GM19452 (cell line): ENCODE results near the gene ME3.

ENCODE experiments used
- ATAC-seq: cut with Tn5 transposase; IDR thresholded peaks from one replicate; pipeline ENCODE4 v1.9.1; 2021; ENCODE audit not compliant: unreplicated experiment

ME3 gene

DNA sequence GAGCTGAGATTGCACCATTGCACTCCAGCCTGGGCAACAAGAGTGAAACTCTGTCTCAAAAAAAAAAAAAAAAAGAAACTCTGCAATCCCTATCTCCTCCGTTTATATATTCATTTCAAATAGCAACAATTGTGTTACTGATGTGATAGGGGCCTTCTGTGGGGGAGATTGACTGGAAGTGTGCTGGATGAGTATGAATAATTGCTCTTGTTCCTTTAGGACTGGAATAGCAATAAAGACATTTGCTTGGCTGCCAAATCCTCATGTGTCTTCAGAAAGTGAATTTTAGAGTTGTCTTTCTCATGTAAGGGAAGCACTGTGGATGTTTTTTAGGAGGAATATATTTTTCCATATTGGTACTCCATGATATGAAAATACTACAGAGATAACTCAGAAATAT, 21.1 kb upstream of the ME3 start:
- no peak for ATAC-seq

DNA sequence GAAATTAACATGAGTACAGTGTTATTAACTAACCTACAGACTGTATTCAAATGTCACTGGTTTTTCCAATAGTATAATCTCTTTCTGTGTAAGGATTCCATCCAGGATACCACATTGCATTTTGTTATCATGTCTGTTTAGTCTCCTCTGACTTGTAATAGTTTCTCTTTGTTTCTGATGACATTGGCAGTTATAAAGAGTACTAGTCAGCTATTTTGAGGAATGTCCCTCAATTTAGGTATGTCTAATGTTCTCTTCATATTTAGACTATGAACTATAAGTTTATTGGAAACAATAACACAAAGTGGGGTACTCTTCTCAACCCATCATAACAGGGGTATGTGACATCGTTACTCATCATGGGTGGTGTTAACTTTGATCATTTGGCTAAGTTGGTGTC, 20.3 kb upstream of the ME3 start:
- ATAC-seq: no peak

DNA sequence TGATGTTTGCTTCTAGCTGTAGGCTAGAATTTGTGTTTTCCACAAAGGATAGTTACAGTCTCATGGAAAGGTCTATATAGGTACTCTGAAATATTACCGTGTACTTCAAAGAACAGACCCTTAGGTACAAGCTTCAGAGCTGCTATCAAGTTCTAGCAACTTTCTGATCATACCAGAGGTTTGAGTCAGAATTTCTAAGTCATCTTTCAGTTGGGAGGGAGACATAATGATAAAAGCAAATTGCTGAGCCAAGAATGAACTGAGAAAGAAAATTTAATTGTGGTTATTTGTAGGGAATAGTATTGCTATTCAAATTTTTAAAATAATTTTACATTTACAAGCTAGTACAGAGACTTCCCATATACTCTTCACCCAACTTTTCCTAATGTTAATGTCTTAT, 19.9 kb upstream of the ME3 start:
- no peak for ATAC-seq

DNA sequence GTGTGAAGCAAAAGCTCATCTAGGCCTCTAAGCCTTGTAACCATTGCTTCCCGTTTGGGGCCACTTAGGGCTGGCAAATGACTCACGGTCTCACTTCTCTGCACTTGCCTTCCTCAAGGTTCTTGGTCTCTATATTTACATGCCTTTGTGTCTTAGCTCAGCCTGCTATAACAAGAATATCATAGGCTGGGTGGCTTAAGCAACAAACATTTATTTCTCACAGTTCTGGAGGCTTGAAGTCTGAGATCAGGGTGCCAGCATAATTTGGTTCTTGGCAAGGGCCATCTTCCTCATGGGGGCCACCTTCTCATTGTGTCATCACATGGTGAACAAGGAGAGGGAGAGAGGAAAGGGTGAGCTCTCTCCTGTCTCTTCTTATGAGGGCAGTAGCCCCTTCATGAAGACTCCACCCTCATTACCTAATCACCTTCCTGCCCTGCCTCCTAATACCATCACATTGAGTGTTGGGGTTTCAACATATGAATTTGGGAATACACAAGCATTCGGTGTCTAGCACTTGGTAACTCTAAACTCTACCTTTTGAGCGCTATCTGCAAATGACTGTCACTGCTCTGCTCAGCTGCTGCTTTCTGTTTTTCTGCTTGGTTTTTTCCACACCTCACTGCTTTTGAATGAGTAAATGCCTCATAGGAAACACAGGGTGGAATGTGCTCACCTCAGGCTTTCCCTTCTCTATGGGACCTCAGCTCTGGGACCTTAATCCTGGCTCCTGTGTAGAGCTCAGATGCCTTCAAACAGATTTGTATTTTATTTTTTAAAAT, 16.2 kb upstream of the ME3 start:
- no peak for ATAC-seq

DNA sequence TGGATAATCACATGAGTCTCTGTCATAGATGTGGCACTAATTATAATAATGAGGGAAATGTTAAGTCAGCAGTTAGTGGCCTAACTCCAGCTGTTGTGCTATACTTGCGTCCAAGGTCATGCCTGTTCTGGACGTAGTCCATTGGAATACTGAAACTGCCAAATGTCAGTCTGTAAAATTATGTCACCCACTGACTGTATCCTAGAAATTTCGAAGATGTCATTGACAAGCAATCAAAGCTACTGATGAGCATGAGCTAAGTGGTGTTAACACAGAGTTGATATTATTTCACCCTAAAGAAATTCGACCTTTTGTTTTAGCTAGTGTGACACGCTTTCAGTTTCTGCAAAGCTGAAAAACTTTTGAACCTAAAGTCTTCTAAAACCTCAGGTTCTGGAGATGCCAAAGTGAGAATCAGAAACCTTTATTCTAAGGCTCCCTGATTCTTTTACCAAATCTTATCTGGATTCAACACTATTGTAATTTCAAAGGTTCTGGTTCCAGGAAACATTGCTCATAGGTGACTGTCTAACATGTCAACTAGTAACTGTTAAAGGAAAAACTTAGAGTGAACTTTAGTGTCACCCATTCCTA, 14.9 kb upstream of the ME3 start:
- ATAC-seq: no peak

DNA sequence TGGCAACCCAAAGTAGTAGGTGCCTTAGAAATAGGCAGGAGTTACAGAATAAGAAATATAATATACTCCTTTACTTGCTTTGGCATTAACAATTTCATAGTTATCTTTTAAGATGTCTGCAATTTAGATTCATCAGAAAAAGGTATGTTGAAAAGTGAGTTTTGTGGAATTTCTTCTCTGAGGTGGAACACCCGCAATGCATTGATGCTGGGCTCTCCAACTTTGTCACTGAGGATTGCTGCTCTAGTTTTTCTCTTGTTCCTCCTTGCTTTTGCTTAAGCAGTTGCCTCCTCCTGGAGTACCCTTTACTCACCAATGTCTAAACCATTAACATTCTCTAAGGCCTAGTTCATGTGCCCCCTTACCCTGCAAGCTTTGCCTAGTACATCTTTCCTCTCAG, 14.1 kb upstream of the ME3 start:
- ATAC-seq: no peak

DNA sequence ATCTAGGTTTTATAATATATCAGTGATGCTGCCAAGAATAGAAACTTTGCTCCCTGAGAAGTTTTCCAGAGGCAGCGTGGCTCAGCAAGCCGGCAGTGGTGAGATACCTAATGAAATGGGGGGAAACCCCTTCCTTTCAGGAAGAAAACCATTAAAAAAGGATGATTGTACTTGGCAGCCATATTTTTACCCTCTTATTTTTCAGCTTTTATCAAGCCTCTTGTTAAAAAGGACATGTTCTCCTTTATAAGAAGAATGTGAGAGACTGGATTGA, 9.0 kb upstream of the ME3 start:
- ATAC-seq: no peak

DNA sequence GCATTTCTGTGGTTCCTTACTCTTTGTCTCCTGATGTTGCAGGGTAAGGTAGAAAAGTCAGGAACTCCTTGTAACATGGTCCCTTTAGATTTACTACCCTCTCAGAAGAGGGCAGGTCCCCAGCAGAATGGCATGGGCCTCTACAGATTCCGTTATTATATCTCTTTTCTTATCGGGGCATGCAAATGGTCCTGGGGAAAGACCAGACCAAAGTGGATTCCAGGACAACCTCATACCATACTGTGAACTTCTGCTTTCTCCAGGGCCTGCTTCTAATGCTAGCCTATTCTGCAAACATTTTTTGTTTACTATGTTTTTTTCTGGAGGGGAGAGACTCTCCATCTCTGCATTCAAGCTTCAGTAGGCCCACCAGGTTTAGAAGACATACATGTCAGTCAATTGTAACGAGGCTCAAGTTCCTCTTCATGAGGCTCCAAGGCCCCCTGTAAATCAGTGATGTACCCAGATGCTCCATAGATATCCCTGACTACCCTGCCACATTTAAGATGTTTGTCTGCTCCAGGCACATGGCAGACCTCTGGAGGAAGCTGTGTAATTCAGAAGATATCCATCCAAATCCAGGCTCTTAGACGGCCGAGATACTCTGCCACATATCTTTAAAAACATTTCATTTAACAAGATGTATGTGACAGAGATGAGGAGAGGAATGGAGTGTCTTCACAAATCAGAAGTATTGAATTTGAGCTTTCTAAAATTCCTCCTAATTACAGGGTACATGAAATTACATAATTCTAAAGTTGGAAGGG, 8.5 kb upstream of the ME3 start:
- no peak for ATAC-seq

DNA sequence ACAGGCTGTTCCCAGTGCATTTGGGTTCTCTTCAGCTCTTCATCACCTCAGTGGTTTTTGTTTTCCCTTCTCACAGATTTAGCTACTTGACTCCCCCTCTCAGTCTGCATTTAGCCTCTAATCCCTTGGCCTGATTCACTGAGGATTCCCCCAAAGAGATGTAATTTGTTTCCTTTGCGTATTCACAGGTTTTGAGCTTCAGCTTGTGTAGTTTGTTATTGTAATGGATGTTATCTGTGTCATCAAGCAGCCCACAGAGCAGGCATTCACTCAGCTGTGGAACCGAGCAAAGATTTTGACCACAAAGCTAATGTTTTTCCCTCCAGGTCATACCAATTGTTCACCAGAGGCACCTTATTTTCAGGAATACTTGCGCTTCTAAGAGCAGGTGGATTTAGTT, 6.4 kb upstream of the ME3 start:
- ATAC-seq: no peak

DNA sequence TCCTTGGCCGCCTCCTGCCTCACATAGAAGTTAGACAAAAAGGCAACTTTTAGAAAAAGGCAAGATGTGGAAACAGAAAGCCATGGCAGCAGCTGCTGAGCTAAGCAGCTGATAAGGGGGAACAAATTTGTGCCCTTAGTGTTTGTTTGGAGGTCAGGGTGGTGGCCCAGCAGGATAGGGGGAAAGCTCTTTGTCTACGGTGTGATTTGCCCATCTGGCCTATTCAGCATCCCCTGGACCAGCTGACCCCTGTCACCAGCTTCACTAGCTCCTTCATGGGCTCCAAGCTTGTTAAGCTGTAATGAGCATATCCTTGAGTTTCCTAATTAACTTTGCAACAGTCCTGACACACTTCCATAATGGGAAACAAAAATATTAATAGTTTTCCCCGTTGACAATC, 5.9 kb upstream of the ME3 start:
- no peak for ATAC-seq

DNA sequence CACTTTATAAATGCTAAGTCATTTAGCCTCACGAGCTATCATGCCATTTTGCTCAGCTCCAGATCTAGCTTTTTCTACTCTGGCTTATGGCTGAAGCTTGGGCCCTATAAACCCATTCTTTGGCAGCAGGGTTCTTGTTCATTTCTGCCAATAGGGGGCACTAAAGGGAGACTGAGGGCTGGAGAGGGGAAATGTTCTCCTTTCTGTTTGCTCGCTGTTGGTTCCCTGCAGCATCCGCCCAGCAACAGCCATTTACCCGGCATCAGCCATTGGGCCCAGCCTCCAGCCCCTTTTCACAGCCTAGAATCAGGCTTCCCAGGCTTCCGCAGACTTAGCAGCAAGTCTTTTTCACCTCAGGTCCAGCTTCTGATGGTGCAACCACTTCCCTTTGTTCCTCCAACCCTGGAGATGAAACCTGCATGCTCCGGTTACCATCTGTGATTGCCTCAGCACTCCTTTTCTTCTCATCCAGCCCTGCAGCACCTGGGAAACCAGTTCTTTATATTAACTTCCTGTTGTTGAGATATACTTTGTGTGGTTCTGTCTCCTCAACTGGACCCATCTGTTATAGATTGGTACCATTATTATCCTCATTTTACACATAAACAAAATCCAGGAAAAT, 4.2 kb upstream of the ME3 start:
- ATAC-seq: no peak

DNA sequence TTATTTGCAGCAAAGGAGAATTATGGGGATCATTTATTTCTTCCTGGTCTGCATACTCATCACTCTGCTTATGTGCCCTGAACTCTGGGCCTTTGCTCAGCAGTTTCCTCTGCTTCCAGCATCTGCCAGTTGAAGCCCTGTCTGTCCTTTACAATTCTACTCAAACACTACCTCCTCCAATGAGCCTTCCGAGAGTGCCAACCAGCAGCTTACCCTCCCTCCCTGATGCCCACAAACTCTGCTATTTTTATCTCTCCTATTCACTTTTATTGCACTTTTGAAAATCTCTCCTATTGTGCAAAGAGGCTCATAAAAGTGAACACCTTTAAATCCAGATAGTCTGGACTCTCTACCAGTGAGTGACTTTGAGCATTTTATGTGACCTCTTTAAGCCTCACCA, 3.6 kb upstream of the ME3 start:
- ATAC-seq: no peak

DNA sequence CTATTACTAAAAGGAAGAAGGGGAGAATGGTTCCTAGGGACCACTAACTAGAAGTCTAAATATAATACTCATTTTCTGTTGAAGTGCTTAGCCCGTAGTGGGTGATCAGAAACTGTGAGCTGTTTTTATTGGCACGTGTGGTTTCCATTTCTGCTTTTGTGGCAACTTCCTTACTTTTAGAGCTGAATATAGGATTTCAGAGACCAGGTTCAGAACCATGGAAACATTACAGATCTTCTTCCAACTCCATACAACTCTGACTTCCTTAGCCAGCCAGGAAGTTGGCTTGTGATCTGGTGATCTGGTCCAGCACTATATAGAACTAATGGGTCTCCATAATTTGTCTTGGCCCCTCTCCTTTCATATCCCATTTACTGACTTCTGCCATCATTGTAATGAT, 2.6 kb upstream of the ME3 start:
- no peak for ATAC-seq

DNA sequence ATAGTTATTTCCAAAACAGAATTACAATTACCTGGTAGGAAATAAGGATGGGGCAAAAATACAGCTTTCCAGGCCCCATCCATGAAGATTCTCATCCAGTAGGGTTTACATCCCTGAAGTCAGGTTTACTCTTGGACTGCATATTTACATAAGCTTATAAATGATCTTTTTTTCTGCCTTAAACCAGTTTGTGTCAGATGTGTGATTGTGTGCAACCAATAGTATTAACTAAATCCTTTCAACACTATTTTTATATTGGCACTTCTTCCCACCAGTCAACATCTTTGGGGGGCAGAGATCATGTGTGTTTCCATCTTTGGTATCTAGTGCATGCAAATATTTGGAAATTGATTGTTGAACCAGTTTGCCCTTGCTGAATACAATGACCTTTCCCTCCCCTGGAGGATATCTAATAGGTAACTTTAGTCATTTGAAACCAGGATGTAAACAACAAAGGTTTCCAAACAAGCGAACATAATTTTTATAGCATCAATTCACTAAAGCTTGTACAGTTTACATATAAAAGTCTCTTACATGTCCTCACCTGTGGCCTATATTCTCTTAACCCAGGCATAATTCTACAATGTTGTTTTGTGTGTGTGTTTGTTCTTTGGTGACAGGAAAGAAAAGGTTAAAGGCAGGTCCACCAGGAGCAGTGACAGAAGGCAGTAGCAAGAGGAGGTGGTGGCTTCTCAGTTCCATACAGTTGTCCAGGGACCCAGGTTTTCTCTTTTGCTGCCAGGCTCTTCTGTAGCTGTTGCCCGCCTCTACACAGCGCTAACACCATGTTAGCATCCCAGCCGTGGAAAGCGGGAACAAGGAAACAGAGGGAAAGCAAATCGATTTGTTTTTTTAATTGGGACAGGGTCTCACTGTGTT, 1.7 kb upstream of the ME3 start:
- ATAC-seq: no peak

DNA sequence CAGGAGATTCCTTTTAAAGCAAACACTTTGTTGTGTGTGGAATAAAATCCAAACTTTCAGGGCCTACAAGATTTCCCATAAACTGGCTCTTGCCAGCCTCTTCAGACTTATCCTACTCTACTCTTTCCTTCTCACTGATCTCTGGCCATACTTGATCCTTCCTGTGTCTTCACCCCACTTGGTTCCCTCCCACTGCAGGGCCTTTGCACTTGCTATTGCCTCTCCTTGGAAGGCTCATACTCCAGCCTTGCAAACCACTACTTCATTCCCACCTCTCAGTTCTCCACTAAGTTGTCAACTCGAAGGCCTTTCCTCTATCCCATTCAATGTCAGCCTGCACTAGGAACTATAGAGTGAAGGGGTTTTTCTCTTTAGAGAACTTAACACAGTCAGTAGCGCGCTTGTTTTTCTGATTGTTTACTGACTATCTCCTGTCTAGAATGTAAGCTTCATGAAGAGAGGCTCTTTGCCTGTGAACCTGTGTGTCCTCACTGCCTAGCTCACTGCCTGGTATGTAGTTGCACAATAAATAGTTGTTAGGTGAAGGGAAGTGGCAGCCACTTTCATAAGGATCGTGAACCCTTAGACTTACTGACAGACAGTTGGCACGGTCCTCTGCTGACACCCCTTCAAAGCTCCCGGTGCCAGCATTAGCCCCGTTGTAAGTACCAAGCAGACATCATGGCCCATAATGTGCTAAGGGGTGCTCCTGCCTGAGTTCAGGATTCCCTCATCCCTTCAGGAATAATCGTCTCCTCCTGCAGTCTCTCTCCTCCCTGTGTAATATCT, 833 bp upstream of the ME3 start:
- no peak for ATAC-seq

DNA sequence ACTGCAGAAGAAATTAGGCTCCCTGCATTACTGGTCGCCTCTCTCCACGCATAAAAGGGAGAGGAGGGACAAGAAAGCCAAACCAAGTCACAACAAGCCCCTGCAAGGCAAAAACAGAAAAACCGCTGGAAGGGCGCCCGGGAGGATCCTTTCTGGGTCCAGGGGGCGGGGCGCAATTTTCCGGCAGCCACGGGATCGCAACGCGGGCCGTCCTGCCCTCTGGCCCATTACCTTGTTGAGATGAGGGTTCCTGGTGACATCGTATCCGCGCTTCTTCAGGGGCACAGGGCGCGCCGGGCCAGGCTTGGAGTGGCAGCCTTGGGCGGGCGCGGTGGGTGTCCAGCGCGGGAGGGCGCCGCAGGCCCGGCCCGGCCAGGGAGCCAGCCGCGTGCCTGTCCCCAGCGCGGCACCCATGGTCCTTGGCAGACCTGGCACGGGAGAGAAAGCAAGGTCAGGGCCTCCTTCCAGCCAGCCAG, 847 bp downstream of the ME3 start:
- ATAC-seq: no peak

DNA sequence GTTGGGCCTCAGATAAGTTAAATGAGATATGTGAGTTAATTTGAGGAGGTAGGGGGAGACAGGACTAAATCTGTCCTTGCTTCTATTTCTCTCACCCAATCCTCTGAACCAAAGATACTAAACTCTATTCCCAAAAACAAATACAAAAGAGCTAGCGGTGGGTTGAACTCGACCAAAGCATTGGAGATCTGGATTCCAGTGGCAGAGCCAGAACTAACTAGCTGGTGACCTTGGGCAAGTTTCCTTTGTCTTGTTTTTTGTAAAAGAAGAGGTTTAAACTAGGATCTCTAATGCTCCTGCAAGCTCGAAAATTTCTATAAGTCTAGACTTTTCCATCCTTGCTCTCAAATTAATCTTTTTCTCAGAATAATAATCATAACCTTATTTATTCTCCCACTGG, 1.5 kb downstream of the ME3 start:
- no peak for ATAC-seq

DNA sequence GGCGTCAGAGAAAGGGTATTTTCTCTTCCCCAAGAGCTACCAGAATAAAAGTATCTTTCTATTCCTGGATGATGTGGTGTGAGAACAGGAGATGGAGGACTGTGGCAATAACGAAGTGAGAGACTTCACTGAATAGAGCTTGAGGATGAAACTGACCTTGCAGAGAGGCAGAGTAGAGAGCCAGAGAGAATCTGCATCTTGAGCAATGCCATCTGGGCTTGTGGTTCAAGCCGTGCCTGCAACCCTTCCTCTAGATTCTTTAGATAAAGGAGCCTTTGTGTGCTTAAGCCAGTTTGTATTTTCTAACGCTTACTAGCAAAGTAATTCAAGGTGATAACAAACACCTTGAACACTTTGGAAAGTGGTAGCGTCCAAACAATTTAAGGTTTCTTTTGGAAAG, 2.2 kb downstream of the ME3 start:
- ATAC-seq: no peak

DNA sequence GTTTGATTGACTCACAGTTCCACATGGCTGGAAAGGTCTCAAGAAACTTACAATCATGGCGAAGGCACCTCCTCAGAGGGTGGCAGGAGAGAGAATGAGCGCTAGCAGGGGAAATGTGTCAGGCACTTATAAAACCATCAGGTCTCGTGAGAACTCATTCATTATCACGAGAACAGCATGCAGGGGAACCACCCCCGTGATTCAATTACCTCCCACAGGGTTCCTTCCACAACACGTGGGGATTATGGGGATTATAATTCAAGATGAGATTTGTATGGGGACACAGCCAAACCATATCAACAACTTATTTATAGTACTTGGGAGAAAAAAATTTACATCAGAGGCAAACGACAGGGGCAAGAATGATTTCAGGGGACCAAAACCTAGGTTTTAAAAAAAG, 3.0 kb downstream of the ME3 start:
- no peak for ATAC-seq

DNA sequence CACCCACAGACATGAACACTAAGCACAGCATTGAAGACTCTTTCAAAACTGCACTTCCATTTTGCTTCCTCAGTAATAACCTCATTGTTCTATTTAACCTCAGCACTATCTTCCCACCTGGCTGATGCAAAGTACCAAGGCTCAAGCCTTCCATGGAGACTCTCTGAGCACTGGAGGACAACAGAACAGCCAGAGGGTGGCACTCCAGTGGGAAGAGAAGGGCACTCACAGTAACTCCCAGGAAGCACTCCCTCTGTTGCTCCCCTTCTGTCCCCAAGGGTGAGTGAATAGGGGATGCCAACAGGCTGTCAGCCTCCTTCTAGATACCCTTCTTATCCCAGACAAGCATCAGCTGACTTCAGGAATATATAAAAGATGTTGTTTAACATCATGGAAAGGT, 3.5 kb downstream of the ME3 start:
- ATAC-seq: no peak
